Mucosa of stomach (tissue), 1 donor: ENCODE data around the gene DOCK6.
A peak's percentile ranks its signal among the peaks of the same experiment; 100 is the strongest.
"Not testable (repeated sequence)": the region's sequence is repeated elsewhere in the genome, so short reads cannot be mapped to it uniquely, and the experiment has no call there.

Experiments used
- H3K27me3 ChIP-seq: one replicate; pipeline ENCODE4 v1.7.0; 2013; ENCODE audit warnings: mild to moderate bottlenecking, low read length; ENCODE audit not compliant: control insufficient read depth, insufficient read depth
- H3K36me3 ChIP-seq: one replicate; pipeline ENCODE4 v1.7.0; 2013; ENCODE audit warnings: low read length; ENCODE audit not compliant: control insufficient read depth, insufficient read depth
- H3K4me1 ChIP-seq: one replicate; pipeline ENCODE4 v1.7.0; 2013; ENCODE audit warnings: mild to moderate bottlenecking, low read length; ENCODE audit not compliant: control insufficient read depth, insufficient read depth
- H3K4me3 ChIP-seq: one replicate; pipeline ENCODE4 v1.7.0; 2013; ENCODE audit warnings: low read length
- H3K9ac ChIP-seq: one replicate; pipeline ENCODE4 v1.7.0; 2013; ENCODE audit warnings: mild to moderate bottlenecking, low read length, moderate library complexity
- H3K9me3 ChIP-seq: one replicate; pipeline ENCODE4 v1.7.0; 2013; ENCODE audit warnings: mild to moderate bottlenecking, low read length, moderate library complexity; ENCODE audit not compliant: control insufficient read depth
- donor health status: Pancreatic carcinoma.

The DOCK6 gene

GRCh38 chr19:11180975-11181374 is 81.3 kb downstream of the DOCK6 start:
- H3K27me3 ChIP-seq, H3K4me3 ChIP-seq, H3K36me3 ChIP-seq, H3K9ac ChIP-seq, H3K9me3 ChIP-seq: not testable (repeated sequence)
- peaks cover 32% of the 10 kb centered on the region for H3K4me1 ChIP-seq

- H3K9me3 ChIP-seq, result no peaks in the 10 kb centered on the region
- H3K4me1 ChIP-seq, result peaks cover 27% of the 10 kb centered on the region
- no peak overlapping the region for H3K4me3 ChIP-seq
- H3K9ac ChIP-seq, result peak overlapping the region; percentile 33
- H3K36me3 ChIP-seq, result peaks cover 5% of the 10 kb centered on the region
- H3K27me3 ChIP-seq, result no peaks in the 10 kb centered on the region
Measured at GRCh38 chr19:11180346-11180745, 82.0 kb downstream of the DOCK6 start.

- no peaks in the 10 kb centered on the region for H3K9me3 ChIP-seq
- peaks cover 5% of the 10 kb centered on the region for H3K36me3 ChIP-seq
- peak overlapping the region; percentile 33 for H3K9ac ChIP-seq
- peaks cover 21% of the 10 kb centered on the region for H3K4me1 ChIP-seq
- H3K4me3 ChIP-seq, result no peak overlapping the region
- no peaks in the 10 kb centered on the region for H3K27me3 ChIP-seq
Measured at GRCh38 chr19:11179716-11180297, 82.5 kb downstream of the DOCK6 start.

GRCh38 chr19:11179145-11179465 is 83.2 kb downstream of the DOCK6 start:
- H3K36me3 ChIP-seq, result not testable (repeated sequence)

GRCh38 chr19:11177592-11177991 is 84.7 kb downstream of the DOCK6 start:
- Histone ChIP-seq H3K4me1 (peaks cover 11% of the 10 kb centered on the region), H3K4me3 (no peak overlapping the region), H3K36me3 (peaks cover 18% of the 10 kb centered on the region), H3K27me3 (no peaks in the 10 kb centered on the region), H3K9me3 (no peaks in the 10 kb centered on the region), H3K9ac (no peak overlapping the region)

More at GRCh38 chr19:11179145-11179465, 83.2 kb downstream of the DOCK6 start:
- H3K4me1 ChIP-seq, result peaks cover 14% of the 10 kb centered on the region
- H3K9ac ChIP-seq, H3K27me3 ChIP-seq, H3K9me3 ChIP-seq, H3K4me3 ChIP-seq: not testable (repeated sequence)

- H3K4me1 ChIP-seq, result peaks cover 11% of the 10 kb centered on the region
- H3K36me3 ChIP-seq, result peaks cover 21% of the 10 kb centered on the region
- H3K9ac ChIP-seq, result no peak overlapping the region
- no peak overlapping the region for H3K4me3 ChIP-seq
- no peaks in the 10 kb centered on the region for H3K27me3 ChIP-seq
- no peaks in the 10 kb centered on the region for H3K9me3 ChIP-seq
Measured at GRCh38 chr19:11176466-11177193, 85.7 kb downstream of the DOCK6 start.

- H3K4me3 ChIP-seq, result no peak overlapping the region
- H3K9ac ChIP-seq, result no peak overlapping the region
- H3K9me3 ChIP-seq, result no peaks in the 10 kb centered on the region
- H3K4me1 ChIP-seq, result peaks cover 11% of the 10 kb centered on the region
- peaks cover 21% of the 10 kb centered on the region for H3K36me3 ChIP-seq
- H3K27me3 ChIP-seq, result no peaks in the 10 kb centered on the region
Measured at GRCh38 chr19:11175920-11176319, 86.4 kb downstream of the DOCK6 start.

- H3K36me3 ChIP-seq, result peaks cover 27% of the 10 kb centered on the region
- H3K9me3 ChIP-seq, result no peaks in the 10 kb centered on the region
- H3K4me3 ChIP-seq, result no peak overlapping the region
- peaks cover under 1% of the 10 kb centered on the region for H3K4me1 ChIP-seq
- no peaks in the 10 kb centered on the region for H3K27me3 ChIP-seq
- H3K9ac ChIP-seq, result no peak overlapping the region
Measured at GRCh38 chr19:11174336-11174735, 88.0 kb downstream of the DOCK6 start.

GRCh38 chr19:11173516-11174155 is 88.7 kb downstream of the DOCK6 start:
- no peaks in the 10 kb centered on the region for H3K9me3 ChIP-seq
- H3K4me1 ChIP-seq, result no peaks in the 10 kb centered on the region
- no peak overlapping the region for H3K9ac ChIP-seq
- H3K27me3 ChIP-seq, result no peaks in the 10 kb centered on the region
- H3K4me3 ChIP-seq, result no peak overlapping the region
- H3K36me3 ChIP-seq, result peaks cover 27% of the 10 kb centered on the region

- Histone ChIP-seq H3K36me3 (peaks cover 27% of the 10 kb centered on the region), H3K4me1 (no peaks in the 10 kb centered on the region), H3K9me3 (no peaks in the 10 kb centered on the region), H3K27me3 (no peaks in the 10 kb centered on the region), H3K9ac (no peak overlapping the region), H3K4me3 (no peak overlapping the region)
Measured at GRCh38 chr19:11172576-11172975, 89.7 kb downstream of the DOCK6 start.

GRCh38 chr19:11171144-11171543 is 91.2 kb downstream of the DOCK6 start:
- H3K9ac ChIP-seq, result no peak overlapping the region
- no peaks in the 10 kb centered on the region for H3K4me1 ChIP-seq
- no peaks in the 10 kb centered on the region for H3K9me3 ChIP-seq
- H3K4me3 ChIP-seq, result no peak overlapping the region
- H3K27me3 ChIP-seq, result no peaks in the 10 kb centered on the region
- H3K36me3 ChIP-seq, result peaks cover 22% of the 10 kb centered on the region

GRCh38 chr19:11169896-11170678 is 92.2 kb downstream of the DOCK6 start:
- Histone ChIP-seq H3K4me3 (no peak overlapping the region), H3K27me3 (no peaks in the 10 kb centered on the region), H3K9ac (no peak overlapping the region), H3K36me3 (peaks cover 22% of the 10 kb centered on the region), H3K4me1 (no peaks in the 10 kb centered on the region), H3K9me3 (no peaks in the 10 kb centered on the region)
